COLO668 (cell line): ENCODE measurements around the gene MARK3.
"Not testable (repeated sequence)": the region's sequence is repeated elsewhere in the genome, so short reads cannot be mapped to it uniquely, and the experiment has no call there.

Experiments
- DNase-seq: peaks from one replicate; lab custom pipeline; 2025; ENCODE audit not compliant: unreplicated experiment; lab: John Stamatoyannopoulos, UW

The MARK3 gene

DNA sequence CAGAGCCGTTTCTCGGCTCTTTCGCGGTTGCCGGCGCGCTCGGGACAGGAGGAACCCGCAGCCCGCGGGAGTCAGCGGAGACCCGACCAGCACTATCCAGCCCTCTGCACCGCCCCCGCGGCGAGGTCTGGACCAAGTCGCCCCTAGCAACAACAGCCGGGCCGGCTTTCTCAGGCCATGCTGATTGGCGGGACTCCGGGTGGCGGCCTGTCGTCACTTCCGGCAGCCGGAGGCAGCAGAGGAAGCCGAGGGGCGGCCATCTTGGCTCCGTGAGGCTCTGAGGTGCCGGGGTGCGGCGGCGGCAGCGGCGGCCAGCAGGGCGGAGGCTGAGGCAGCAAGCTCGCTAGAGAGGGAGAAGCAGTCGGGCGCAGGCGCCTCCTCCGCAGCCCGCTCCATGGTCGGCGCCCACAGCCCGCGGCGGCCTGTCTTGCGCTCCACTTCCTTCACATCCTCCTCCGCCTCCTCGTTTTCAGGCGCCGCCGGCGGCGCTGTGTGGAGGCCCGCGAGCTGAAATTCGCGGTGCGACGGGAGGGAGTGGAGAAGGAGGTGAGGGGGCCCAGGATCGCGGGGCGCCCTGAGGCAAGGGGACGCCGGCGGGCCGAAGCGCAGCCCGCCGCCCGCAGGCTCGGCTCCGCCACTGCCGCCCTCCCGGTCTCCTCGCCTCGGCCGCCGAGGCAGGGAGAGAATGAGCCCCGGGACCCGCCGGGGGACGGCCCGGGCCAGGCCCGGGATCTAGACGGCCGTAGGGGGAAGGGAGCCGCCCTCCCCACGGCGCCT is at the start of gene MARK3:
MARK3 (plus strand) TSS at position 264 of the 777 bp plus-strand sequence. CDS start 615 bp downstream, outside the sequence.
- DNase-seq: peak; percentile 99

GRCh38 chr14:103336191-103336590 is 49.0 kb upstream of the MARK3 start:
- DNase-seq: no peak

DNA sequence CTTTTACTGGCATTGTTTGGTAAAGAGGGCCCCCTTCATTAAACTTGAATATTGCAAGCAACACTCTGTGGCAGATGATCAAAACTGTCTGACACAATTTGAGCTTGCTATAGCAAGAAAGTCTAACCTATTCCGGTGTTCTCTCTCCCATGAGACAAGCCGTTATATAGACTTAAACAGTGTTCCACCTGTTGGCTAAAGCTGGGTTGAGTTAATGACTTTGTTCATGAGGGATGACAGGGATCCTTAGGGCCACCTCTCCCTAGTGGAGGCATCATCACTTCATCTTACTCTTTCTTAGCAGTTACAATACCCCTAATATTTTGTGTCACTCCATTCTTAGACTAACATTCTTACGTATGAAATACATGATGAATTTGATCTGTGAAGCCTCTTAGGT is 47.4 kb upstream of the MARK3 start:
- no peak for DNase-seq

DNA sequence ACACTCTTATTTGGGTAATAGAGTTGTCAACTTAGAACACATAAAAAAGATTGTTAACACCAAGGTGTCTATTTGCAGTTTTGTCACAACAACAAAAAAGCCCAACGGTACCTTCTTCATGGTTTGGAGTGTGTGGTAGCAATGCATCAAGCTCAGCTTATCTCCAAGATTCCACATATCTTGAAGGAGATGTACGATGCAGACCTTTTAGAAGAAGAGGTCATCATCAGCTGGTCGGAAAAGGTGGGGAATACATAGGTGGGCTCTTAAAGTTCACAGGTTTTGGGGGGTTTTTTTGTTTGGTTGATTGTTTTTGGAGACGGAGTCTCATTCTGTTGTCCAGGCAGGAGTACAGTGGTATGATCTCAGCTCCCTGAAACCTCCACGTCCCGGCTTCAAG is 45.7 kb upstream of the MARK3 start:
- DNase-seq: no peak

DNA sequence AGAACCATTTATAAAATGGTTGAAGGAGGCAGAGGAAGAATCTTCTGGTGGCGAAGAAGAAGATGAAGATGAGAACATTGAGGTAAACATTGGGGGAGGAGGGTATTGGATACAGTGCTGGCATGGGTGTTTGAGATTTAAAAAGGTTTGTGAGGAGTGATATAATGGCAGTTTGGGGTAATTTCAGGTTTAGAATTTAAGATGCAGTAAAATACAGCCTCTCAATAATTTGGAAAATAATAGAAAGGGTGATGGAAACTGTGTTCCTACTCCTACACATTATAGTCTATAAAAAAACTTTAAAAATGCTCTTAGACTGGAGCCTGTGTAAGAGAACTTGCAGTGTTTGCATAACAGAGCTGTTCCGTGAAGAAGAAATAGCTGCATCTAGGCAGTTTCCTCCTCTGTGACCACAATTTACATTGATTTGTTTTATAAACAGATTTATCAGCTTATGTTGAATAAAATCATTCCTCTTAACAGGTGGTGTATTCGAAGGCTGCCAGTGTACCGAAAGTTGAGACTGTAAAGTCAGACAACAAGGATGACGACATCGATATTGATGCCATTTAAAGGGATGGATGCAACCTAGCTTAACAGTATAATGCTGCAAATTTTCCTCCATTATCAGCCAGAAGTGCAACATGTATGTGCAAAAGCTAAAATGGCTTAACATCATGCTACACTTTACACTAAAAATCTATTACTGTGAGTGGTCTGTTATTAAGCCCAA is 44.6 kb upstream of the MARK3 start:
- no peak for DNase-seq

DNA sequence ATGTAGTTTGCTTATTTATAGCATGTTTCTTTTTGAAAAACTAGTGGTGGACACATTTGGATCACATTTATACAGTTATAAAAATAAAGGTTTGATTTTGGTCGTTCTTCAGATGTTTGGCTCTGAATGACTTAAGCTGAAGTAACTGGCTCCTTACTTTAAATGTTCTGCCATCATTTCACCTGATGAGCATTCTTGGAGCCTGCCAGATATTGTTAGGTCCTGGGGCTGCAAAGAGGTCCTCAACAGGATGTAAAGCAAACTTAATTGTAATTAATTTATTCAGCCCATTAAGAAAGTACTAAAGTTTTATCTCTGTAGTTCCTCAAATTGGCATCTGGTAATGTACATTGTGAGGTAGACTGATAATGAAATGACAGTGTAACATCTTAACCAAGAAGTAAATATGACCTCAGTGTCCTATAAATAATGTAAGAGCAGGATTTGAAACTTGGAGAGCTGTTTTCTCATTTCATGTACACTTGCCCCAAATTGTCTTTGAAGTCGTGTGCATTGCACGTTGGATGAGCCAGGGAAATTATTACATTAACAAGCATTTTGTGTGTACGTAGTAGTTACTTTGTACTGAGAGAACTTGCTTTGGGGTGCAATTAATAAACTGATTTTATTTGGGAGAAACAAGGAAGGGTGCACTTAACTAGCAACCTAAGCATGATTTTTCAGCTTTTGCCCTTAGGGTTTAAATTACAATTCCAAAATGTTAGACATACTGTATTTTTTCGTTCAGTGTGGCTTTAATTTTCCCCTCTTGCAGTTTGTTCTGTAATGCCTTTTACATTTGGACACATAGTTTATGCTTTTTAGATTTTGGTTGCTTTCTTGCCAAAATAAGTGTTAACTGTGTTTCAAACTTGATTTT is 43.7 kb upstream of the MARK3 start:
- DNase-seq: no peak

- no peak for DNase-seq
These were observed 41.9 kb upstream of the MARK3 start for GRCh38 chr14:103343164-103343879.

DNA sequence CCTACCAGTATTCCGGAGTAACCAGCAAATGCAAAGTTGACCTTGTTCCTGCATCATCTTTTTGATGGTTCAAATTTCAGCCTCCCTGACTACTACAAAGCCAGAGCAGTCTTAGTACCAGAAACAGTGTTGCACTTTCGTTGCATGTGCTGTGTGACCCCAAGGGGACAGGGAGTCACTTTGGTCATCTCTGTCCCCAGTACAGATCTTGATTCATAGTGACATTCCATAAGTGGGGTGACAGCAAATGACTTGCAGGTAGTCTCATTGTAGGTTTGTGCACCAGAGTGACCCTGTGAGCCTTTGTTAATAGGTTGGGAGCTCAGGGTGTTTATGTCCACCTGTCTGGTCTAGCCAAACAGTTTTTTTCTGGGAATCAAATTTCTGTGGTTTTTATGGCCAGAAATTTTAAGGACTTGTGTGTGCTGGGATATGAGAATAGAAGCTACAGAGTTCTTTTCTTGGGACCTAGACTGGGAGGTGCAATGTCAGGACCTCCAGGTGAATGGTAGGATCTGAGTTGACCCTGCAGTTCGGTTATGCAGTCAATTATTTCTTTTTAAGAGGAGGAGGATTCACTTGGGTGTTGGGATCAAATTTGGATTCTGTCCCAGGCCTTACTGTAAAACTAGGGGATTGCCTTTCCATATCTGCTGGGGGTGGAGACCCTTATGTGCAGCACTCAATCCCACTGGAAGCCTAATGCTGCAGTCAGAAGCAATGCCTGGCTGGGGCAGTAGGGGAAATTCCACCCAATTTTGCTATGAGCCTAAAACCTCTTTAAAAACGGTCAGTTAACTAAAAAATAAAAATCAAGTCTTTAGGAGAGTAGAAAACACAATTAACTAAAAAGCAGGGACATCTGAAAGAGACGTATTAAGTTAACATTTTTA is 41.1 kb upstream of the MARK3 start:
- DNase-seq: no peak

GRCh38 chr14:103346286-103346685 is 38.9 kb upstream of the MARK3 start:
- DNase-seq: no peak

GRCh38 chr14:103347091-103347815 is 38.0 kb upstream of the MARK3 start:
- no peak for DNase-seq

DNA sequence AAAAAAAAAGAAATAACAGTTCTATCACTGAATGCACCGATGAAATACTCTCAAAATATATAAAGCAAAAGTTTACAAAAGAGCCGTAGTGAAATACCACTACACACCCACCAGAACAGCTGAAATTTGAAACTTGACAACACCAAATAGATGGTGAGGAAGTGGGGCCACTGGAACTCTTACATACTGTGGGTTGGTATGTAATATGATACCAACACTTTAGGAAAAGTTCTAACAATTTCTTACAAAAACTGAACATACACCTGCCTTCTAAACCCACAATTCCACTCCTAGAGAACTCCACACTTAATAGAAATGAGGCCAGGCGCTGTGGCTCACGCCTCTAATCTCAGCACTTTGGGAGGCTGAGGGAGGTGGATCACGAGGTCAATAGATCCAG is 37.1 kb upstream of the MARK3 start:
- DNase-seq: no peak

GRCh38 chr14:103349982-103350381 is 35.2 kb upstream of the MARK3 start:
- DNase-seq: no peak

DNA sequence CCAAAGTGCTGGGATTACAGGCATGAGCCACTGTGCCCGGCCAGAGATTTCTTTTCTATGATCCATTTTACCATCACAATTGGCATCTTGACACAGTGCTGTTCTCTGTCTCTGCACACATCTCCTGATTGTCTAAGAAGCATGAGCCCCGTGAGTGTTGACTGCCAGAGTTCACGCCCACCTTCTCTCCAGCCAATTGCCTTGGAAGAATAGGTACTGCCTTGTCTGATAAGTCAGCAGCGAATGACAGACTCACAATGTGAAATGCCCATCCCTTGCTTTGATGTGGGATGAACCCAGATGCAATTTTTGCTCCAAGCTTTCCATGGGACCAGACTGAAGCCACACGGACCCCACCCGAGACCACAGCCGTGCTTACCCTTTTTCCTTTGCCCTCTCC is 31.9 kb upstream of the MARK3 start:
- no peak for DNase-seq

GRCh38 chr14:103354141-103354540 is 31.1 kb upstream of the MARK3 start:
- DNase-seq: no peak

DNA sequence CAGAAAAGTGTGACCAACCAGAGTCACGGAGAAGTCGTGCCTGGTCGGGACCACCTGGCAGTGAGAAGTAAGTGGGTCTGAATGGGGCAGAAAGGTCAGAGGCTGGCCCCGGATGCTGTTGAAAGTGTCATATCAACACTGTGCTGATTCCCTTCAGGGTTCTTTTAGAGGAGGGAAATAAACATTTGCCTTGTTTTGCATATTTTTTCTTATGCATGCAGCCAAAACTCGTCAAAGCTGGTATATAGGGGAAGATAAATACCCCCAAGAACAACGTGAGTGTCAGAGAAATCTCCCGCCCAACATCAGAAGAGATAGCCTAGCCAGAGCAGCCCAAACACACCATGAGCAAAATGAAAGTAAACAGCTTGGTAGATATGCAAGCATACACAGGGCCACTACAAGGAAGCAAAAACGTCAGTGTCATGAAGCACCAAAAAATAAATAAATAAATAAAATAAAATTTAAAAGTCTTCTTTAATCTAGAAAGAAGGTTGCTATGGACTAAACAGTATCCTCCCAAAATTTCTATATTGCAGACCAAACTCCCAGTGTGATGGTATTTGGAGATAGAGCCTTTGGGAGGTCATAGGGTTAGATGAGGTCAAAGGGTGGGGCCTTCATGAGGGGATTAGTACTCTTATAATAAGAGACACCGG is 29.1 kb upstream of the MARK3 start:
- DNase-seq: no peak

GRCh38 chr14:103357552-103357951 is 27.7 kb upstream of the MARK3 start:
- DNase-seq: not testable (repeated sequence)

- DNase-seq: no peak
These were observed 24.7 kb upstream of the MARK3 start for GRCh38 chr14:103360548-103360947.

DNA sequence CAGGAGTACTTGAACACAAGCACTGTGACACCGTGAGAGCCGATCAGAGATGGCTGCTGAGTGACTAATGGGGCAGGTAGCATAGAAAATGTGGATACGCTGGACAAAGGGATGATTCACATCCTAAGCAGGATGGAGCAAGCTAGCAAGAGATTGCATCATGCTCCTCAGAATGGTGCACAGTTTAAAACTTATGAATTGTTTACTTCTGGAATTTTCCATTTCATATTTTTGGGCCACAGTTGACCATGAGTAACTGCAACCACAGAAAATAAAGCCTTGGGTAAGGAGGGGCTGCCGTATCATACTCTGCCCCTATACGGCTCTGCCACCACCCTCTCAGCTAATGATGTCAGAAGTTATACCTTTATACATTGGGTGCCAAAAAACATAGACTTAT is 23.3 kb upstream of the MARK3 start:
- no peak for DNase-seq

GRCh38 chr14:103362780-103363179 is 22.4 kb upstream of the MARK3 start:
- no peak for DNase-seq
